ENCODE data around the gene PDCD1LG2. TPM values are rescaled to one million over a fixed set of nuclear protein-coding genes. Genes with fewer than 3 reads are reported as not detected.

PDCD1LG2 gene
- polyA plus RNA-seq, 1 of the 3 experiments (the other 2 are of a cell fraction), result 11.1 TPM

Other genes with a start within 250 kb of the PDCD1LG2 start
- gene RLN2, start 205.8 kb upstream of the PDCD1LG2 start, polyA plus RNA-seq (2012; rRNA removed), result 0.50 and 0.51 TPM in 2 replicates
- gene RLN1, start 170.7 kb upstream of the PDCD1LG2 start, polyA plus RNA-seq (2012; rRNA removed), result 0.23 and 0.37 TPM in 2 replicates
- 11.4 and 13.1 TPM in 2 replicates for gene PLGRKT, start 72.6 kb upstream of the PDCD1LG2 start, polyA plus RNA-seq (2012; rRNA removed)
- 25.8 and 30.9 TPM in 2 replicates for gene CD274, start 60.0 kb upstream of the PDCD1LG2 start, polyA plus RNA-seq (2012; rRNA removed)
- 21.9 and 37.2 TPM in 2 replicates for gene RIC1, start 118.6 kb downstream of the PDCD1LG2 start, polyA plus RNA-seq (2012; rRNA removed)

Measured in SK-N-SH (cell line).